Choroid plexus epithelial cell (primary cell): ENCODE measurements around the gene MGAT4C.

Source experiments
- DNase-seq: peaks from one replicate; pipeline ENCODE4 v3.0.0-alpha.2; 2010; ENCODE audit warnings: low read depth
- H3K4me3 ChIP-seq: 2 replicates; pipeline ENCODE4 v1.5.1; 2011; ENCODE audit warnings: low read depth, mild to moderate bottlenecking, control low read depth, low read length, moderate library complexity
- CTCF ChIP-seq: conservative IDR thresholded peaks from 2 replicates; pipeline ENCODE4 v1.5.1; 2011; ENCODE audit warnings: low read depth, mild to moderate bottlenecking, control low read depth, inconsistent platforms, low read length, moderate library complexity

Gene MGAT4C

GRCh38 chr12:85998074-85998473 is 258.1 kb downstream of the MGAT4C start:
- no peak overlapping the region for H3K4me3 ChIP-seq
- TF ChIP-seq CTCF: no peak
- DNase-seq: no peak

- DNase-seq: peak; percentile 38
- no peak overlapping the region for H3K4me3 ChIP-seq
- TF ChIP-seq CTCF: no peak
These were observed 259.9 kb downstream of the MGAT4C start for GRCh38 chr12:85996280-85996679.

- DNase-seq: no peak
- no peak for TF ChIP-seq CTCF
- no peak overlapping the region for H3K4me3 ChIP-seq
These were observed 262.4 kb downstream of the MGAT4C start for GRCh38 chr12:85993746-85994145.

GRCh38 chr12:85985996-85986395 is 270.2 kb downstream of the MGAT4C start:
- H3K4me3 ChIP-seq: no peak overlapping the region
- no peak for DNase-seq
- no peak for TF ChIP-seq CTCF

- no peak for TF ChIP-seq CTCF
- no peak for DNase-seq
- no peak overlapping the region for H3K4me3 ChIP-seq
These were observed 272.6 kb downstream of the MGAT4C start for GRCh38 chr12:85983601-85984000.

- no peak overlapping the region for H3K4me3 ChIP-seq
- no peak for TF ChIP-seq CTCF
- peak; percentile 11 for DNase-seq
These were observed 276.6 kb downstream of the MGAT4C start for GRCh38 chr12:85979641-85980040.

GRCh38 chr12:85975716-85976115 is 280.5 kb downstream of the MGAT4C start:
- no peak overlapping the region for H3K4me3 ChIP-seq
- DNase-seq: no peak
- TF ChIP-seq CTCF: no peak
